HEK293 (cell line): ENCODE data around the gene RGL3.

ENCODE experiments used
- EGR2 ChIP-seq: fragments of 450-650 bp; formaldehyde crosslinking; IDR thresholded peaks from 2 replicates; pipeline ENCODE4 v1.5.1; 2016; ENCODE audit warnings: low read depth, missing biosample characterization, missing genetic modification characterization
- TRIM28 ChIP-seq: IDR thresholded peaks from 2 replicates; pipeline ENCODE4 v1.6.1; 2011; ENCODE audit warnings: low read length, control low read depth, borderline replicate concordance
- WT1 ChIP-seq: fragments of 450-650 bp; formaldehyde crosslinking; IDR thresholded peaks from 2 replicates; pipeline ENCODE4 v1.5.1; 2016; ENCODE audit warnings: missing biosample characterization, missing genetic modification characterization
- ZNF394 ChIP-seq: fragments of 450-650 bp; formaldehyde crosslinking; IDR thresholded peaks from 2 replicates; pipeline ENCODE4 v1.5.1; 2016; ENCODE audit warnings: missing biosample characterization, missing genetic modification characterization, mild to moderate bottlenecking, moderate library complexity, borderline replicate concordance
- ZNF416 ChIP-seq: fragments of 450-650 bp; formaldehyde crosslinking; IDR thresholded peaks from 2 replicates; pipeline ENCODE4 v1.5.1; 2016; ENCODE audit warnings: missing biosample characterization, missing genetic modification characterization
- ZNF530 ChIP-seq: fragments of 450-650 bp; formaldehyde crosslinking; IDR thresholded peaks from 2 replicates; pipeline ENCODE4 v1.5.1; 2016; ENCODE audit warnings: low read depth, missing biosample characterization, missing genetic modification characterization
- ZNF664 ChIP-seq: fragments of 450-650 bp; formaldehyde crosslinking; IDR thresholded peaks from 2 replicates; pipeline ENCODE4 v1.5.1; 2016; ENCODE audit warnings: missing biosample characterization, missing genetic modification characterization
- ZNF777 ChIP-seq: fragments of 450-650 bp; formaldehyde crosslinking; IDR thresholded peaks from 2 replicates; pipeline ENCODE4 v1.5.1; 2017; ENCODE audit warnings: missing biosample characterization, missing genetic modification characterization, borderline replicate concordance
- TF ChIP-seq, protein P1 (sequence below): fragments of 450-650 bp; formaldehyde crosslinking; IDR thresholded peaks from 2 replicates; pipeline ENCODE4 v1.5.1; 2016; ENCODE audit warnings: missing biosample characterization, missing genetic modification characterization
- TF ChIP-seq, protein P2 (sequence below): fragments of 450-650 bp; formaldehyde crosslinking; IDR thresholded peaks from 2 replicates; pipeline ENCODE4 v1.5.1; 2017; ENCODE audit warnings: missing biosample characterization, missing genetic modification characterization
- TF ChIP-seq, protein P3 (sequence below): sonication (generic); formaldehyde crosslinking; IDR thresholded peaks from 2 replicates; pipeline ENCODE4 v1.8.1; 2022; ENCODE audit warnings: mild to moderate bottlenecking, moderate library complexity, missing genetic modification reagents
- TF ChIP-seq, protein P4 (sequence below): fragments of 450-650 bp; formaldehyde crosslinking; IDR thresholded peaks from 2 replicates; pipeline ENCODE4 v1.5.1; 2016; ENCODE audit warnings: missing biosample characterization, missing genetic modification characterization
- TF ChIP-seq, protein P5 (sequence below): fragments of 450-650 bp; formaldehyde crosslinking; IDR thresholded peaks from 2 replicates; pipeline ENCODE4 v1.5.1; 2016; ENCODE audit warnings: missing biosample characterization, missing genetic modification characterization
- TF ChIP-seq, protein P6 (sequence below): fragments of 450-650 bp; formaldehyde crosslinking; IDR thresholded peaks from 2 replicates; pipeline ENCODE4 v1.5.1; 2016; ENCODE audit warnings: missing biosample characterization, missing genetic modification characterization
- TF ChIP-seq, protein P7 (sequence below): fragments of 450-650 bp; formaldehyde crosslinking; IDR thresholded peaks from 2 replicates; pipeline ENCODE4 v1.5.1; 2016; ENCODE audit warnings: missing biosample characterization, missing genetic modification characterization
- TF ChIP-seq, protein P8 (sequence below): fragments of 450-650 bp; formaldehyde crosslinking; IDR thresholded peaks from 2 replicates; pipeline ENCODE4 v1.5.0; 2017; ENCODE audit warnings: missing biosample characterization, missing genetic modification characterization, borderline replicate concordance
- TF ChIP-seq, protein P9 (sequence below): fragments of 450-650 bp; IDR thresholded peaks from 2 replicates; pipeline ENCODE4 v1.5.1; 2018; ENCODE audit warnings: missing biosample characterization, missing genetic modification characterization
- TF ChIP-seq, protein P10 (sequence below): fragments of 450-650 bp; formaldehyde crosslinking; IDR thresholded peaks from 2 replicates; pipeline ENCODE4 v1.5.1; 2016; ENCODE audit warnings: missing biosample characterization, missing genetic modification characterization, low read depth

The RGL3 gene

DNA sequence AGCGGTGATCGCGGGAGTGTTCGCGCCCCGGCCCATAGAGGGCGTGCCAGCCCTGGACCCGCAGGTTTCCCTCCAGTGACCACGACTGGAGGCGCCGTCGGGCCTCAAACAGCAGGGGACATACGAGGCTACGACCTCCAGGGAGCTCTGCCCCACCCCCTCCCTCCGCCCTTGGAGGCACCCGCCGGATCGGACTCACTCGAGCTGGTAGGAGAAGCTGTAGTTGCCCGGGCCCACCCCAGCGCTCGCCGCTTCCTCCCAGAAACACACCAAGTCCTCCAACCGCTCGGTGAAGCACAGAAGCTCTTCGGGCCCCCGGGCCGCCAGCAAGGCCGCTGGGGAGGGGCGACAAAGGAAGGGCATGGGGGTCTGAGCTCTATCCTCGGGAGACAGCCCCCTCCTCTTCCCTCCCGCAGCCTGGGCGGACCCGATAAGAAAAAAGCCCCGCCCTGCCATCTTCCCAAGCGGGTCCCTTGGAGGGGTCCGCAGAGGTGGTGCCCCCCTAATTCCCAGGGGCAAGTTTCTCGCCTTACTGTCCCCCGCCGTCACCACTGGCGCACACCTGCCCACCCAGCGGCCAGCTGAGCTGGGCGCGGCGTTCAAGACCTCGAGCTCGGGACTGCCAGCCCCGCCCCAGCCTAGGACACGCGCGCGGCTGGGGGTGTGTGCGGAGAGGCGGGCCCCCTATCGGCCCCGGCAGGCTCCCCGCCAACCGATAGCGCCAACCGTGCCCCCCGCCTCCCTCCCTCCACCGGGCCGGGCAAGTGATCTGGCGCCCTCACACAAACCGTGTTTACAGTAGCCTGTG, 36.0 kb downstream of the RGL3 start (continued):
- TF ChIP-seq, protein P1, sequence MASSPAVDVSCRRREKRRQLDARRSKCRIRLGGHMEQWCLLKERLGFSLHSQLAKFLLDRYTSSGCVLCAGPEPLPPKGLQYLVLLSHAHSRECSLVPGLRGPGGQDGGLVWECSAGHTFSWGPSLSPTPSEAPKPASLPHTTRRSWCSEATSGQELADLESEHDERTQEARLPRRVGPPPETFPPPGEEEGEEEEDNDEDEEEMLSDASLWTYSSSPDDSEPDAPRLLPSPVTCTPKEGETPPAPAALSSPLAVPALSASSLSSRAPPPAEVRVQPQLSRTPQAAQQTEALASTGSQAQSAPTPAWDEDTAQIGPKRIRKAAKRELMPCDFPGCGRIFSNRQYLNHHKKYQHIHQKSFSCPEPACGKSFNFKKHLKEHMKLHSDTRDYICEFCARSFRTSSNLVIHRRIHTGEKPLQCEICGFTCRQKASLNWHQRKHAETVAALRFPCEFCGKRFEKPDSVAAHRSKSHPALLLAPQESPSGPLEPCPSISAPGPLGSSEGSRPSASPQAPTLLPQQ (tag by site-specific recombination): peak; percentile 94
- TF ChIP-seq, protein P2, sequence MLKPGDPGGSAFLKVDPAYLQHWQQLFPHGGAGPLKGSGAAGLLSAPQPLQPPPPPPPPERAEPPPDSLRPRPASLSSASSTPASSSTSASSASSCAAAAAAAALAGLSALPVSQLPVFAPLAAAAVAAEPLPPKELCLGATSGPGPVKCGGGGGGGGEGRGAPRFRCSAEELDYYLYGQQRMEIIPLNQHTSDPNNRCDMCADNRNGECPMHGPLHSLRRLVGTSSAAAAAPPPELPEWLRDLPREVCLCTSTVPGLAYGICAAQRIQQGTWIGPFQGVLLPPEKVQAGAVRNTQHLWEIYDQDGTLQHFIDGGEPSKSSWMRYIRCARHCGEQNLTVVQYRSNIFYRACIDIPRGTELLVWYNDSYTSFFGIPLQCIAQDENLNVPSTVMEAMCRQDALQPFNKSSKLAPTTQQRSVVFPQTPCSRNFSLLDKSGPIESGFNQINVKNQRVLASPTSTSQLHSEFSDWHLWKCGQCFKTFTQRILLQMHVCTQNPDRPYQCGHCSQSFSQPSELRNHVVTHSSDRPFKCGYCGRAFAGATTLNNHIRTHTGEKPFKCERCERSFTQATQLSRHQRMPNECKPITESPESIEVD (tag by site-specific recombination): no peak
- TF ChIP-seq, protein P3, sequence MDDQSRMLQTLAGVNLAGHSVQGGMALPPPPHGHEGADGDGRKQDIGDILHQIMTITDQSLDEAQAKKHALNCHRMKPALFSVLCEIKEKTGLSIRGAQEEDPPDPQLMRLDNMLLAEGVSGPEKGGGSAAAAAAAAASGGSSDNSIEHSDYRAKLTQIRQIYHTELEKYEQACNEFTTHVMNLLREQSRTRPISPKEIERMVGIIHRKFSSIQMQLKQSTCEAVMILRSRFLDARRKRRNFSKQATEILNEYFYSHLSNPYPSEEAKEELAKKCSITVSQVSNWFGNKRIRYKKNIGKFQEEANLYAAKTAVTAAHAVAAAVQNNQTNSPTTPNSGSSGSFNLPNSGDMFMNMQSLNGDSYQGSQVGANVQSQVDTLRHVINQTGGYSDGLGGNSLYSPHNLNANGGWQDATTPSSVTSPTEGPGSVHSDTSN: no peak
- TF ChIP-seq, protein P4, sequence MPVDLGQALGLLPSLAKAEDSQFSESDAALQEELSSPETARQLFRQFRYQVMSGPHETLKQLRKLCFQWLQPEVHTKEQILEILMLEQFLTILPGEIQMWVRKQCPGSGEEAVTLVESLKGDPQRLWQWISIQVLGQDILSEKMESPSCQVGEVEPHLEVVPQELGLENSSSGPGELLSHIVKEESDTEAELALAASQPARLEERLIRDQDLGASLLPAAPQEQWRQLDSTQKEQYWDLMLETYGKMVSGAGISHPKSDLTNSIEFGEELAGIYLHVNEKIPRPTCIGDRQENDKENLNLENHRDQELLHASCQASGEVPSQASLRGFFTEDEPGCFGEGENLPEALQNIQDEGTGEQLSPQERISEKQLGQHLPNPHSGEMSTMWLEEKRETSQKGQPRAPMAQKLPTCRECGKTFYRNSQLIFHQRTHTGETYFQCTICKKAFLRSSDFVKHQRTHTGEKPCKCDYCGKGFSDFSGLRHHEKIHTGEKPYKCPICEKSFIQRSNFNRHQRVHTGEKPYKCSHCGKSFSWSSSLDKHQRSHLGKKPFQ: no peak
- TF ChIP-seq EGR2 (peak; percentile 32; the same call in 1 of the 2 replicates), ZNF664 (tag by site-specific recombination) (no peak), ZNF777 (tag by site-specific recombination) (peak; percentile 87; the same call in 1 of the 2 replicates), TRIM28 (no peak), ZNF416 (tag by site-specific recombination) (no peak), ZNF530 (tag by site-specific recombination) (no peak), ZNF394 (tag by site-specific recombination) (peak; percentile 83), WT1 (tag by site-specific recombination) (no peak; the same call in 1 of the 2 replicates)
- TF ChIP-seq, protein P5, sequence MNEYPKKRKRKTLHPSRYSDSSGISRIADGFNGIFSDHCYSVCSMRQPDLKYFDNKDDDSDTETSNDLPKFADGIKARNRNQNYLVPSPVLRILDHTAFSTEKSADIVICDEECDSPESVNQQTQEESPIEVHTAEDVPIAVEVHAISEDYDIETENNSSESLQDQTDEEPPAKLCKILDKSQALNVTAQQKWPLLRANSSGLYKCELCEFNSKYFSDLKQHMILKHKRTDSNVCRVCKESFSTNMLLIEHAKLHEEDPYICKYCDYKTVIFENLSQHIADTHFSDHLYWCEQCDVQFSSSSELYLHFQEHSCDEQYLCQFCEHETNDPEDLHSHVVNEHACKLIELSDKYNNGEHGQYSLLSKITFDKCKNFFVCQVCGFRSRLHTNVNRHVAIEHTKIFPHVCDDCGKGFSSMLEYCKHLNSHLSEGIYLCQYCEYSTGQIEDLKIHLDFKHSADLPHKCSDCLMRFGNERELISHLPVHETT (tag by site-specific recombination): no peak; the same call in 1 of the 2 replicates
- TF ChIP-seq, protein P6, sequence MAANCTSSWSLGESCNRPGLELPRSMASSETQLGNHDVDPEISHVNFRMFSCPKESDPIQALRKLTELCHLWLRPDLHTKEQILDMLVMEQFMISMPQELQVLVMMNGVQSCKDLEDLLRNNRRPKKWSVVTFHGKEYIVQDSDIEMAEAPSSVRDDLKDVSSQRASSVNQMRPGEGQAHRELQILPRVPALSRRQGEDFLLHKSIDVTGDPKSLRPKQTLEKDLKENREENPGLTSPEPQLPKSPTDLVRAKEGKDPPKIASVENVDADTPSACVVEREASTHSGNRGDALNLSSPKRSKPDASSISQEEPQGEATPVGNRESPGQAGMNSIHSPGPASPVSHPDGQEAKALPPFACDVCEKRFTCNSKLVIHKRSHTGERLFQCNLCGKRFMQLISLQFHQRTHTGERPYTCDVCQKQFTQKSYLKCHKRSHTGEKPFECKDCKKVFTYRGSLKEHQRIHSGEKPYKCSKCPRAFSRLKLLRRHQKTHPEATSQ: peak; percentile 54; the same call in 1 of the 2 replicates
- TF ChIP-seq, protein P7, sequence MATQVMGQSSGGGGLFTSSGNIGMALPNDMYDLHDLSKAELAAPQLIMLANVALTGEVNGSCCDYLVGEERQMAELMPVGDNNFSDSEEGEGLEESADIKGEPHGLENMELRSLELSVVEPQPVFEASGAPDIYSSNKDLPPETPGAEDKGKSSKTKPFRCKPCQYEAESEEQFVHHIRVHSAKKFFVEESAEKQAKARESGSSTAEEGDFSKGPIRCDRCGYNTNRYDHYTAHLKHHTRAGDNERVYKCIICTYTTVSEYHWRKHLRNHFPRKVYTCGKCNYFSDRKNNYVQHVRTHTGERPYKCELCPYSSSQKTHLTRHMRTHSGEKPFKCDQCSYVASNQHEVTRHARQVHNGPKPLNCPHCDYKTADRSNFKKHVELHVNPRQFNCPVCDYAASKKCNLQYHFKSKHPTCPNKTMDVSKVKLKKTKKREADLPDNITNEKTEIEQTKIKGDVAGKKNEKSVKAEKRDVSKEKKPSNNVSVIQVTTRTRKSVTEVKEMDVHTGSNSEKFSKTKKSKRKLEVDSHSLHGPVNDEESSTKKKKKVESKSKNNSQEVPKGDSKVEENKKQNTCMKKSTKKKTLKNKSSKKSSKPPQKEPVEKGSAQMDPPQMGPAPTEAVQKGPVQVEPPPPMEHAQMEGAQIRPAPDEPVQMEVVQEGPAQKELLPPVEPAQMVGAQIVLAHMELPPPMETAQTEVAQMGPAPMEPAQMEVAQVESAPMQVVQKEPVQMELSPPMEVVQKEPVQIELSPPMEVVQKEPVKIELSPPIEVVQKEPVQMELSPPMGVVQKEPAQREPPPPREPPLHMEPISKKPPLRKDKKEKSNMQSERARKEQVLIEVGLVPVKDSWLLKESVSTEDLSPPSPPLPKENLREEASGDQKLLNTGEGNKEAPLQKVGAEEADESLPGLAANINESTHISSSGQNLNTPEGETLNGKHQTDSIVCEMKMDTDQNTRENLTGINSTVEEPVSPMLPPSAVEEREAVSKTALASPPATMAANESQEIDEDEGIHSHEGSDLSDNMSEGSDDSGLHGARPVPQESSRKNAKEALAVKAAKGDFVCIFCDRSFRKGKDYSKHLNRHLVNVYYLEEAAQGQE: no peak
- TF ChIP-seq, protein P8, sequence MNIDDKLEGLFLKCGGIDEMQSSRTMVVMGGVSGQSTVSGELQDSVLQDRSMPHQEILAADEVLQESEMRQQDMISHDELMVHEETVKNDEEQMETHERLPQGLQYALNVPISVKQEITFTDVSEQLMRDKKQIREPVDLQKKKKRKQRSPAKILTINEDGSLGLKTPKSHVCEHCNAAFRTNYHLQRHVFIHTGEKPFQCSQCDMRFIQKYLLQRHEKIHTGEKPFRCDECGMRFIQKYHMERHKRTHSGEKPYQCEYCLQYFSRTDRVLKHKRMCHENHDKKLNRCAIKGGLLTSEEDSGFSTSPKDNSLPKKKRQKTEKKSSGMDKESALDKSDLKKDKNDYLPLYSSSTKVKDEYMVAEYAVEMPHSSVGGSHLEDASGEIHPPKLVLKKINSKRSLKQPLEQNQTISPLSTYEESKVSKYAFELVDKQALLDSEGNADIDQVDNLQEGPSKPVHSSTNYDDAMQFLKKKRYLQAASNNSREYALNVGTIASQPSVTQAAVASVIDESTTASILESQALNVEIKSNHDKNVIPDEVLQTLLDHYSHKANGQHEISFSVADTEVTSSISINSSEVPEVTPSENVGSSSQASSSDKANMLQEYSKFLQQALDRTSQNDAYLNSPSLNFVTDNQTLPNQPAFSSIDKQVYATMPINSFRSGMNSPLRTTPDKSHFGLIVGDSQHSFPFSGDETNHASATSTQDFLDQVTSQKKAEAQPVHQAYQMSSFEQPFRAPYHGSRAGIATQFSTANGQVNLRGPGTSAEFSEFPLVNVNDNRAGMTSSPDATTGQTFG (tag by site-specific recombination): no peak
- TF ChIP-seq, protein P9, sequence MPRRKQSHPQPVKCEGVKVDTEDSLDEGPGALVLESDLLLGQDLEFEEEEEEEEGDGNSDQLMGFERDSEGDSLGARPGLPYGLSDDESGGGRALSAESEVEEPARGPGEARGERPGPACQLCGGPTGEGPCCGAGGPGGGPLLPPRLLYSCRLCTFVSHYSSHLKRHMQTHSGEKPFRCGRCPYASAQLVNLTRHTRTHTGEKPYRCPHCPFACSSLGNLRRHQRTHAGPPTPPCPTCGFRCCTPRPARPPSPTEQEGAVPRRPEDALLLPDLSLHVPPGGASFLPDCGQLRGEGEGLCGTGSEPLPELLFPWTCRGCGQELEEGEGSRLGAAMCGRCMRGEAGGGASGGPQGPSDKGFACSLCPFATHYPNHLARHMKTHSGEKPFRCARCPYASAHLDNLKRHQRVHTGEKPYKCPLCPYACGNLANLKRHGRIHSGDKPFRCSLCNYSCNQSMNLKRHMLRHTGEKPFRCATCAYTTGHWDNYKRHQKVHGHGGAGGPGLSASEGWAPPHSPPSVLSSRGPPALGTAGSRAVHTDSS: no peak
- TF ChIP-seq, protein P10, sequence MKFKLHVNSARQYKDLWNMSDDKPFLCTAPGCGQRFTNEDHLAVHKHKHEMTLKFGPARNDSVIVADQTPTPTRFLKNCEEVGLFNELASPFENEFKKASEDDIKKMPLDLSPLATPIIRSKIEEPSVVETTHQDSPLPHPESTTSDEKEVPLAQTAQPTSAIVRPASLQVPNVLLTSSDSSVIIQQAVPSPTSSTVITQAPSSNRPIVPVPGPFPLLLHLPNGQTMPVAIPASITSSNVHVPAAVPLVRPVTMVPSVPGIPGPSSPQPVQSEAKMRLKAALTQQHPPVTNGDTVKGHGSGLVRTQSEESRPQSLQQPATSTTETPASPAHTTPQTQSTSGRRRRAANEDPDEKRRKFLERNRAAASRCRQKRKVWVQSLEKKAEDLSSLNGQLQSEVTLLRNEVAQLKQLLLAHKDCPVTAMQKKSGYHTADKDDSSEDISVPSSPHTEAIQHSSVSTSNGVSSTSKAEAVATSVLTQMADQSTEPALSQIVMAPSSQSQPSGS (tag by site-specific recombination): no peak
